ENCODE data around the gene TPRN. TPM values are rescaled to one million over a fixed set of nuclear protein-coding genes. Genes with fewer than 3 reads are reported as not detected.

Gene TPRN
- polyA plus RNA-seq, 1 donor = 32.1 TPM

DNA sequence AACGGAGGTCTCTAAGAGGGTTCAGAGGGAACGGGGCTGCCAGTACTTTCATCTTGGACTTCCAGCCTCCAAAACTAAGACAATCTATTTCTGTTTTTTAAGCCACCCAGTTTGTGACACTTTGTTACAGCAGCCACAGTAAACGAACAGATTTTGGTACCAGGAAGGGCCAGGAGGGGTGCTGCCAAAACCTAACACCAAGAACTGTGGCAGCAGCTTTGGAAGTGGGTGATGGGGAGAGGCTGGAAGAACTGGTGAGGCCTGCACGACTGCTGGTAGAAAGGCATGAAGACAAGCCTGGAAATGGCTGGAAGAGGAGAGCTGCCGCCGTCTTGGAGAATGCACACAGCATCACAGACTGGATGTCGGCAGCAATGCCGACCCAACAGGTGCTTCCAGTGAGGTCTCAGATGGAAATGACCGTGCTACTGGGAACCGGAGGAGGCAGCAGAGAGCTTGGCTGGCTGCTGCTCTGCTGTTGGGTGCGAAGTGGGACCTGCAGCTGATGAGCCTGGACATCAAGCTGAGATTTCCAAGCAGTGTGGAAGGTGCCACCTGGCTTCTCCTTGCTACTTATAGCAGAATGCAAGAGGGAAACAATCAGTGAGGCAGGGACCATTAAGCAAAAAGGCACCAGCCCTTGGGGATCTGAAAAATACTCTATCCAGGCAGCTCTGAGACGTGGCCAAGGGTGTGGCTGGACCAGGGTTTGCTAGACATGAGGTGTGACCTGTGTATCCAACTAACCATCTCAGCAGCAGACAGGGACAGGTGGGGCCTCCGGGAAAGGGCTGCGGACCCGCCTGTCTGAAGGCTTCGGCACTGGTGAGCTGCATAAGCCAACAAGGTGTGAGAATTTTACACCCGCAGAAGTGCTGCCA is 24.0 kb downstream of the TPRN start:
- H3K4me3 ChIP-seq (ENCODE audit: low read length) = no peak overlapping the region
- H3K27me3 ChIP-seq (ENCODE audit: control insufficient read depth, insufficient read depth, low read length) = peaks cover 28% of the 10 kb centered on the region
- H3K4me1 ChIP-seq (ENCODE audit: control insufficient read depth, insufficient read depth, low read length) = peaks cover 7% of the 10 kb centered on the region
- WGBS (ENCODE audit: insufficient coverage, low lambda C conversion rate) = no CpG with 5 or more reads among the region's 17 CpGs
- H3K9me3 ChIP-seq (ENCODE audit: control insufficient read depth, low read depth, low read length) = peaks cover 6% of the 10 kb centered on the region
- H3K27ac ChIP-seq (ENCODE audit: low read length) = no peak overlapping the region
- peaks cover 37% of the 10 kb centered on the region for H3K36me3 ChIP-seq (ENCODE audit: control insufficient read depth, insufficient read depth, low read length)
- peak; percentile 23 to 55 for DNase-seq

DNA sequence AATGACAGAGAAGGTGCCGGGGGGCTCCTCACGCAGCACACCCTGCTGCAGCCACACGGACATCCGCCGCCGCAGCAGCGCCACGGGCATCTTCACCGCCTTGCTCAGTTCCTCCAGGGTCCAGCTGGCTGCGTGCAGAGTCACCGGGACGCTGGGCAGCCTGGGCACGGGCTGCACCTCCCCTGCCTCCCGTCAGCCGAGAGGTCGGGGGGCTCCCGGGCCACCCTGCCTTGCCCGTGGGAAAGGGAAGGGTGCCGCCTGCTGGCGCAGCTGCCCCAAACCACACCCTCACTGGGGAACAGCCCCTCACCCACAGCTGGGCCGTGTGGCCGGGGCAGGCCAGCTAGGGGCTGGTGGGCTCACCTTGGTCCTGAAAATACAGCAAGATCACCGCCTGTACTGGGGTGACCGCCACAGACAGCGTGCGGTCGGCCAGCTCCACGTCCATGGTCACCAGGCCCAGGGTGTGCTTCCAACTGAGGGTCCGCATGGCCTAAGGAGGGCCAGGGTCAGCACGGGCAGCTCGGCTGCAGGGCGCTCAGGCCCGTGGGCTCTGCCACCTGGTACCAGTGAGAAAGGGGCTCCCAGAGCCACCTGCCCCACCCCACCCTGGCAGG is 25.1 kb downstream of the TPRN start:
- Histone ChIP-seq H3K4me3 (ENCODE audit: low read length) (no peak overlapping the region), H3K27me3 (ENCODE audit: control insufficient read depth, insufficient read depth, low read length) (peaks cover 39% of the 10 kb centered on the region), H3K36me3 (ENCODE audit: control insufficient read depth, insufficient read depth, low read length) (peaks cover 26% of the 10 kb centered on the region), H3K4me1 (ENCODE audit: control insufficient read depth, insufficient read depth, low read length) (peaks cover 7% of the 10 kb centered on the region), H3K27ac (ENCODE audit: low read length) (no peak overlapping the region), H3K9me3 (ENCODE audit: control insufficient read depth, low read depth, low read length) (peaks cover 6% of the 10 kb centered on the region)
- WGBS (ENCODE audit: insufficient coverage, low lambda C conversion rate) = no CpG with 5 or more reads among the region's 33 CpGs
- DNase-seq = no peak

DNA sequence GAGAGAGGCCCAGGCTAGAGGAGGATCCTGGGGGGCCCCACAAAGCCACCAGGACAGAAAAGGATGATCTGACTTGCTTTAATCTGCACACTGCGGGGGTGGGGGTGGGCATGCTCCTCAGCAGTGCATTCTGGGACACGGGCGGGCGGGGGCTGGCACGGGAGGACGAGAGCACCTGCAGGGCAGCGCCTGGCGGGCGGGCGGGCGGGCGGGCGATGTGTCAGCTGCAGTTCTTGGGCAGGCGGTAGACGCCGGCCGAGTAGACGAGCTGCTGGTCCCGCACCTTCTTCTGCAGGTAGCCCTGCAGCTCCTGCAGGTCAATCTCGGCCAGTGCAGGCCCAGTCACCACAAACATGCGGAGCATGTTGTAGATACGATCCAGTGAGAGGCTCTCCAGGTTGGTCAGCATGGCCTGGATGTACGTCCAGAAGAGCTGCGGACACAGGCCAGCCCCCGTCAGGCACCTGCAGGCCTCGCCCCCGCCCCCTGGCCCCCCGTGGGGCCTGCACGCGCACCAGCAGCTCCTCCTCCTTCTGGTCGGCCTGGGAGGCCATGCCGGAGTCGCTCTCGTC is 25.7 kb downstream of the TPRN start:
- H3K36me3 ChIP-seq (ENCODE audit: control insufficient read depth, insufficient read depth, low read length) = peaks cover 19% of the 10 kb centered on the region
- no peak for DNase-seq
- H3K4me1 ChIP-seq (ENCODE audit: control insufficient read depth, insufficient read depth, low read length) = peaks cover 7% of the 10 kb centered on the region
- no CpG with 5 or more reads among the region's 34 CpGs for WGBS (ENCODE audit: insufficient coverage, low lambda C conversion rate)
- no peak overlapping the region for H3K27ac ChIP-seq (ENCODE audit: low read length)
- no peak overlapping the region for H3K4me3 ChIP-seq (ENCODE audit: low read length)
- peaks cover 46% of the 10 kb centered on the region for H3K27me3 ChIP-seq (ENCODE audit: control insufficient read depth, insufficient read depth, low read length)
- H3K9me3 ChIP-seq (ENCODE audit: control insufficient read depth, low read depth, low read length) = peaks cover 10% of the 10 kb centered on the region

DNA sequence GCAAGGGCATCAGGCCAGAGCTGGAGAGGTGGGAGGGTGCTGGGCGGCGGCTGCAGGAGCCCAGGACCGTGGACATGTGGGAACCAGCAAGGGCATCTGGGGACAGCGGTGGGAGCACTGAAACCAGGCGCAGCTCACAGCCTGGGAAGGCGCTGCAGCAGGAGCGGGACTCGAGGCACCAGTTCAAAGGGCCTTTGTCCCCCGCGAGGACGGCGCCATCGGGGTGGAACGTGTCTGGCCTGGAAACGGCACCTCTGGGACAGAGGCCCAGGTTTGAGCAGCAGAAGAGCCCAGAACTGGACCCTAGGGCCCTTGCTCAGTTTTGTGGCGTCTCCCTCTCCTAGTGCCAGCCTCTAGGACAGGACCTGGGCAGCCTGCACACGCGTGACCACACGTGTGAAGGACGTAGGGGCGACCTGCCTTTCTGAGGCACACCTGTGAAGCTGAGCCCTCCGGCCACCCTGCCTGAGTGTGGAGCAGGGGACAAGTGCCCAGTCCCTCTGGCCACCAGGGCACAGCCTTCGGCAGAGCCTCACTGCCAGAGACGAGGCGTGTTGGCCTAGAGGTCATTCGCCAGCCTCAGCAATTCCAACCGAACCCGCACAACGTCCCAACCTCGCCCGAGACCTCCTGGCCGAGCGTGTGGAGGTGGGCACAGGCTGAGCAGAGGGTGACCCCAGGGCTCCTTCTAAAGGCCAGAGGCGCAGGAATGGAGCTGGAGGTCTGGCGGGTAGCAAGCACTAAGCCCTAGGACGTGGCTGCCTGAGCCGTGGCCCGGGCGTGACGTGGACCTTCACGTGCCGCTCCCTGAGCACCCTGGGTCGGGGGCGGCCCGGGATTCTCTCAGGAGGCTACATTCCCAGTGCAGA is 26.5 kb downstream of the TPRN start:
- H3K27ac ChIP-seq (ENCODE audit: low read length) = no peak overlapping the region
- peaks cover 11% of the 10 kb centered on the region for H3K9me3 ChIP-seq (ENCODE audit: control insufficient read depth, low read depth, low read length)
- DNase-seq = no peak
- H3K27me3 ChIP-seq (ENCODE audit: control insufficient read depth, insufficient read depth, low read length) = peaks cover 48% of the 10 kb centered on the region
- peaks cover 7% of the 10 kb centered on the region for H3K4me1 ChIP-seq (ENCODE audit: control insufficient read depth, insufficient read depth, low read length)
- no CpG with 5 or more reads among the region's 45 CpGs for WGBS (ENCODE audit: insufficient coverage, low lambda C conversion rate)
- H3K4me3 ChIP-seq (ENCODE audit: low read length) = no peak overlapping the region
- peaks cover 12% of the 10 kb centered on the region for H3K36me3 ChIP-seq (ENCODE audit: control insufficient read depth, insufficient read depth, low read length)

DNA sequence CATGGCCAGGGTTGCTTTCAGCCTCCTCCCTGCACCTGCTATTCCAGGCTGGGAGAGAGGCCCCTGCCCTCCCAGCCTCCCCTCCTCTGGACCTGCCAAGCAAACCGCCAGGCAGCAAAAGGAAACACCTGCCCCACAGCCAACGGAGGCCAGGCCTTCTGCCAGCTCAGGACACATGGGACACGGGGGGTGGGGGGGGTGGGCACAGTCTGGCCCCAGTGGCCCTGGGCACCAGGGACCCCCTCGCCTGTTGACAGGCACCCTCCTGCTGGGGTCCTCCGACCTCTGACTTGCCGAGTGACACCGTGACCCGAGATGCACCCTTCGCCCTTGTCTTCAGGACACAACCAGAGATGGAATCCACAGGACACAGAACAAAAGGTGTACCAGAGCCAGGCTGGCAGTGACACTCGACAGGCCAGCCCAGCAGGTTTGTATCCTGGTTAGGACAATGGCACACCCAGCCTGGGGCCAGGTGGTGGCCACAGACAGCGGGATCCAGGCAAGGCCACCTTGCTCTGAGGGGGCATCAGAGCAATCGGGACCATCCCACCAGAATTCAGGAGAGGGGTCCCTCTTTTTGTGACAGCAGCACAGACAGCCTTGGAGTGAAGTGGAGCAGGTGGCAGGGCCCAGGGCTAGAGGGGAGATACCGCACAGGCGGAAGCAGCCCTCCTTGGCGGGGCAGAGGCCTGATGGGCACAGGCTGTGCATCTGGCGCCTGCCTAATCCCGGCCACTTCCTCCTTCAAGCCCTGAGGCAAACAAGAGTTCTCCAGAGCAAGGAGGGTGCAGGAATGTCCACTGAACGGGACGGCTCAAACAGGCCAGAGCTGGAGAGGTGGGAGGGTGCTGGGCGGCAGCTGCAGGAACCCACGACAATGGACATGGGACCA is 27.4 kb downstream of the TPRN start:
- Histone ChIP-seq H3K9me3 (ENCODE audit: control insufficient read depth, low read depth, low read length) (peaks cover 11% of the 10 kb centered on the region), H3K36me3 (ENCODE audit: control insufficient read depth, insufficient read depth, low read length) (peaks cover 4% of the 10 kb centered on the region), H3K4me1 (ENCODE audit: control insufficient read depth, insufficient read depth, low read length) (peaks cover 9% of the 10 kb centered on the region), H3K27me3 (ENCODE audit: control insufficient read depth, insufficient read depth, low read length) (peaks cover 54% of the 10 kb centered on the region), H3K27ac (ENCODE audit: low read length) (no peak overlapping the region), H3K4me3 (ENCODE audit: low read length) (no peak overlapping the region)
- WGBS (ENCODE audit: insufficient coverage, low lambda C conversion rate) = no CpG with 5 or more reads among the region's 21 CpGs
- DNase-seq = no peak

DNA sequence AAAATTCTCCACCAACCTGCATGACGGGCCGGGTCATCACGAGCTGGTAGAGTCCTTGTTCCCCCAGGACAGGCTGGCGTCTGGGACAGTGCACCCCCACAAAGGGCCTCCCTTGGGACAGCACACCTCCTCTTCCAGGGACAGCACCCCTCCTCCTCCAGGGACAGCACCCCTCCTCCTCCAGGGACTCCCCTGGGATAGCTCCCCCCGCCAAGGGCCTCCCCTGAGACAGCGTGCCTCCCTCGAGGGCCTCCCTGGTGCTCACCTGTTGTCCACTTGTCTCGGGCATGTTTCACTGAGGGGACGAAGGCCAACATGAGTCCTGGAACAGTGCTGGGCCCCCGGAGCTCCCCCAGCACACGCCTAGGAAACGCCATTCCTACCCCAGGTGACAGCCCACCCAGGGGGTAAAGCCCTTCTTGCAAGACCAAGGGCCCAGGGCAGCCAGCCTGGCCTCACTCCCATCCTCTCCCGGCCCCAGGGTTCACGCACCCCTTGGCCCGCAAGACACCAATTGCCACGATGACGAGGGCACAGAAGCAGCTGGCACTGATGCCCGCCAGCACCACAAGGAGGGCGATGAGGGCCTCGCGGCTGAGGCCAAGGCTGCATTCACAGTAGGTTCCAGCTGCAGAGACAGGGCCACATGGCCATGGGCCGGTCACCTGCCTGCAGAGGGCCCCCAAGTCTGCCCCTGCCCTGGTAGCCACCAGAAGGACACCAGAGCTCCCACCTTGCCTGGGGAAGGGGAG is 29.2 kb downstream of the TPRN start:
- no peak for DNase-seq
- H3K4me1 ChIP-seq (ENCODE audit: control insufficient read depth, insufficient read depth, low read length) = peaks cover 12% of the 10 kb centered on the region
- no peaks in the 10 kb centered on the region for H3K36me3 ChIP-seq (ENCODE audit: control insufficient read depth, insufficient read depth, low read length)
- no CpG with 5 or more reads among the region's 22 CpGs for WGBS (ENCODE audit: insufficient coverage, low lambda C conversion rate)
- peaks cover 73% of the 10 kb centered on the region for H3K27me3 ChIP-seq (ENCODE audit: control insufficient read depth, insufficient read depth, low read length)
- H3K4me3 ChIP-seq (ENCODE audit: low read length) = no peak overlapping the region
- no peak overlapping the region for H3K27ac ChIP-seq (ENCODE audit: low read length)
- peaks cover 11% of the 10 kb centered on the region for H3K9me3 ChIP-seq (ENCODE audit: control insufficient read depth, low read depth, low read length)

DNA sequence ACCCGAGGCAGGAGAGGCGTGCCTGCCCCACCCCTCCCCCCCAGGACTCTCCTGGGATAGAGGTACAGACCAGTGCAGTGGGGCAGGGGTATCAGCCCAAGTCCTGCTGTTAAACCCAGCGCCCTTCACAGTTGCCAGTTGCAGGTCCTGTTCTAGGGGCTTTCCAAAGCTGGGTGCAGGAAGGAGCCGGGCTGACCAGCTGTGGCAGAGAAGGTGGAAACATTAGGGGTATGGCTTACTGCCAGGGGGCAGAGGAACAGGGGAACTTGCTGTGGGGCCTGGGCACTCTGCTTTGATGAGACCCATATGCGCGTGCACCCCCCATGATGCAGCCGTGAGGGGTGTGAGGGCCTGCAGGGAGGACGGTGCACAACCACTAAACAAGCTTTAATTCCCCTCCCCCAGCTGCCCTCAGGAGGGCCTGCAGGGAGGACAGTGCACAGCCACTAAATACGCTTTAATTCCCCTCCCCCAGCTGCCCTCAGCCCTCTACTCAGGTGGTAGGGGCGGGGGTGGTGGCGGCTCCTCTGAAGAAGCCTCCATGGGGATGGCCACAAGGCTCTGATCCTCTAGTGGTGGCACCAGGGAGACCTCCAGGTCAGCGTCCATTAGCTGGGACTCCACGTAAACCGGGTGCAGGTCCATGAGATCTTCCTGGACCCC is 29.9 kb downstream of the TPRN start:
- DNase-seq = no peak
- Histone ChIP-seq H3K27ac (ENCODE audit: low read length) (no peak overlapping the region), H3K9me3 (ENCODE audit: control insufficient read depth, low read depth, low read length) (peaks cover 13% of the 10 kb centered on the region), H3K27me3 (ENCODE audit: control insufficient read depth, insufficient read depth, low read length) (peaks cover 80% of the 10 kb centered on the region), H3K4me1 (ENCODE audit: control insufficient read depth, insufficient read depth, low read length) (peaks cover 12% of the 10 kb centered on the region), H3K36me3 (ENCODE audit: control insufficient read depth, insufficient read depth, low read length) (no peaks in the 10 kb centered on the region), H3K4me3 (ENCODE audit: low read length) (no peak overlapping the region)
- WGBS (ENCODE audit: insufficient coverage, low lambda C conversion rate) = no CpG with 5 or more reads among the region's 14 CpGs

DNA sequence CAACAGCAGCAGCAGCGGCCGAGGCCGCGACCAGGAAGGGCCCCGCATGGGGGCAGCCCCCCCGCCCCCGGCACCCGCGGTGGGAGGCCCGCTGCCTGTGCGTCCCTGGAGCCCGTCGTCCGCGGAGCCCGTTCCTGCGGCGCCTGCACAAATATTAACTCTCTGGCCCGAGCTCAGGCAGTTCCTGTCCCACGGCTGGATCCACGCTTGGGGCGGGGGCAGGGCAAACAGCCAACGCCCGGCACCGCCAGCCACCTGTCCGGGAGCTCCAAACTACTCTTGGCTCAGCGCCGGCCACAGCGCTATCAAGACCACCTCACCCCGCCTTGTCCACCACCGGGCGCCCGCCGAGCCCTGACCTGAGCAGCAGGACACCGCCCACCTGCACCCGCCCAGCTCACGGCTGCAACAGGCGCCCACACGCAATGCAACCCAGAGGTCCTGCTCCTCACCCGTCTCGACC is 30.6 kb downstream of the TPRN start, which contains the start of gene LRRC26:
Gene LRRC26, minus strand, starts transcription at position 156 of the 463 bp plus-strand sequence. Its CDS starts 108 bp downstream, at position 48.
- Histone ChIP-seq H3K4me3 (ENCODE audit: low read length) (peak within 1 kb of the TSS; percentile 21), H3K27me3 (ENCODE audit: control insufficient read depth, insufficient read depth, low read length) (peaks cover 83% of the 10 kb centered on the region), H3K4me1 (ENCODE audit: control insufficient read depth, insufficient read depth, low read length) (peaks cover 6% of the 10 kb centered on the region), H3K27ac (ENCODE audit: low read length) (no peak within 1 kb of the TSS), H3K36me3 (ENCODE audit: control insufficient read depth, insufficient read depth, low read length) (no peaks in the 10 kb centered on the region), H3K9me3 (ENCODE audit: control insufficient read depth, low read depth, low read length) (peaks cover 10% of the 10 kb centered on the region)
- no CpG with 5 or more reads among the region's 41 CpGs for WGBS (ENCODE audit: insufficient coverage, low lambda C conversion rate)
- peak in 1 of 2 donors; percentile 32 for DNase-seq

All from large intestine (tissue), 3 donors.